ENCODE measurements around the gene IP6K1. TPM values are rescaled to one million over a fixed set of nuclear protein-coding genes. Genes with fewer than 3 reads are reported as not detected.

Gene IP6K1
- total RNA-seq, result 24.1 TPM in 2 replicates

GRCh38 chr3:49786357-49787181 lies at the start of gene IP6K1:
TSS of gene IP6K1 (minus strand) at chr3:49786542. CDS start at chr3:49748040, 38,502 bp downstream.

GRCh38 chr3:49813497-49814174 lies 27.3 kb upstream of the IP6K1 start, which contains the start of gene UBA7:
TSS of gene UBA7 (minus strand) at chr3:49813953. CDS start at chr3:49813787, 166 bp downstream.

DNA sequence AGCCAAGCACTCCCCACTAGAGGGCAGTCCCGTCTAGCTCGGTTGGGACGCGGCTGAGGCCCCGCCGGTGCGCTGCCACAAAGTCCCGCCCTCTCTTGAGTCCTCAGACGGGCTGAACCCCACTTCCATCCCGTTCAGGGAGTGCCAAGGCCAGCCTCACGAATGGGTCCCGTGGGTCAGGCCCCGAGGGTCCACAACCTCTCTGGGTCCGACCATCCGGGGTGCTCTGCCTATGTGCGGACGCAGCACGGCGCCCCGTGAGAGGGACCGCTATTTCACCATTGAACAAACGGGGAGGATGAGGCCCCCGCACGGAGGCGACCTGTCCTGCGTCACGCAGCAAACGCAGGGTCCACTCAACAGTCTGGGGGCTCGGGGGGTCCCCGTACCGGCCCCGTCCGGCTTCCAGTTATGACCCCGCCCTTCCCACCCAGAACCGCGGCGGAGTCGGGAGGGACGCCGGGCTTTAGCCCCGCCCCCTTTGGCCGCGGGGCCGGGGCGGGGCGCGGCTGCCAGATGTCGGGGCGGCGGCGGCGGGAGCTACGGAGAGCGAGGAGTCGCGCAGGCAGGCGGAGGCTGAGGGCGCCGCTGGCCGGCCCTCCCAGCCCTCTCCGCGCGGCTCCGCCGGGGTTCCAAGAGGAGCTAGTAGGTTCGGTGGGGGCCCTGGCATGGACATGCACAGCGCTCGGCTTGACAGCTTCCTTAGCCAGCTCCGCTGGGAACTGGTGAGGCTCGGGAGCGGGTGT lies 16.6 kb upstream of the IP6K1 start, which contains the start of gene INKA1:
Gene INKA1, plus strand, starts transcription at position 543 of the 746 bp plus-strand sequence. Its CDS starts 132 bp downstream, at position 675.

DNA sequence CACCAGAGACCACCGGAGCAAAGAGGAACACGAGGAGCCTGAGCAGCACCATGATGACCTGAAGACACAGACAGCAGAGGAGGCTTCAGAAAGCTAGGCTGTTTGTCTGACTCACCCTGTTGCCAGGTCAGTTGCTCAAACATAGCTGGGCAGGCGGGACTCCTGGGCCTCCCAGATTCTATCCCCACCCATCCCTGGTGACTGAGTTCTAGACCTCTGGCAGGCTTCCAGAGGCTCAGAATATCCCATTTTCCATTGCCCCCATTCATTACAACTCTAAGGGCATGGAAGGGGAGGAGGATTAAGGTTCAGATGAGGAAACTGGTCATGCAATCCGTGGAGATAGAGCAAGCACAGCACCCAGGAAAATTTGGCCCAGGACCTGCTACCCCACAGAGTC lies 13.4 kb upstream of the IP6K1 start, which contains the start of gene CDHR4:
Gene CDHR4, minus strand, starts transcription at position 113 of the 400 bp plus-strand sequence. Its CDS starts 61 bp downstream, at position 52.

GRCh38 chr3:49723628-49724551 lies 62.5 kb downstream of the IP6K1 start, which contains the start of gene GMPPB:
TSS of gene GMPPB (minus strand) at chr3:49723951. CDS start at chr3:49723726, 225 bp downstream.

GRCh38 chr3:49719214-49719884 lies 67.0 kb downstream of the IP6K1 start, which contains the start of gene AMIGO3:
TSS of gene AMIGO3 (minus strand) at chr3:49719684. CDS start at chr3:49719465, 219 bp downstream.

GRCh38 chr3:49689046-49689907 lies 97.1 kb downstream of the IP6K1 start, which contains the start of the genes MST1 and RNF123:
TSS of gene MST1 (minus strand) at chr3:49689474. CDS start at chr3:49688691, 783 bp downstream.
TSS of gene RNF123 (plus strand) at chr3:49689557. CDS start at chr3:49691166, 1,609 bp downstream.

Other genes with a start within 250 kb of the IP6K1 start
- gene BSN, start 232.1 kb downstream of the IP6K1 start, total RNA-seq, result under 0.01 TPM in 1 of 2 replicates, not detected in the other
- 208 and 240 TPM in 2 replicates for gene APEH, start 112.2 kb downstream of the IP6K1 start, total RNA-seq
- gene MST1, start 97.1 kb downstream of the IP6K1 start, total RNA-seq, result 8.3 and 9.4 TPM in 2 replicates
- 17.1 and 19.0 TPM in 2 replicates for gene RNF123, start 97.0 kb downstream of the IP6K1 start, total RNA-seq
- gene AMIGO3, start 66.9 kb downstream of the IP6K1 start, total RNA-seq, result 0.21 TPM in 1 of 2 replicates, not detected in the other
- gene GMPPB, start 62.6 kb downstream of the IP6K1 start, total RNA-seq, result 12.1 and 46.5 TPM in 2 replicates
- gene CDHR4, start 13.3 kb upstream of the IP6K1 start, total RNA-seq, result not detected in 2 replicates
- 10.4 and 22.2 TPM in 2 replicates for gene INKA1, start 16.7 kb upstream of the IP6K1 start, total RNA-seq
- 1.1 and 16.6 TPM in 2 replicates for gene UBA7, start 27.4 kb upstream of the IP6K1 start, total RNA-seq
- gene TRAIP, start 70.0 kb upstream of the IP6K1 start, total RNA-seq, result 0.64 and 4.1 TPM in 2 replicates
- gene CAMKV, start 83.4 kb upstream of the IP6K1 start, total RNA-seq, result not detected in 2 replicates
- gene MST1R, start 117.3 kb upstream of the IP6K1 start, total RNA-seq, result 8.7 and 29.2 TPM in 2 replicates
- gene MON1A, start 143.3 kb upstream of the IP6K1 start, total RNA-seq, result 14.3 and 16.6 TPM in 2 replicates
- gene RBM6, start 153.6 kb upstream of the IP6K1 start, total RNA-seq, result 25.4 and 34.2 TPM in 2 replicates